Panc1 (cell line): ENCODE data around the gene GGCX.

ENCODE experiments used
- REST ChIP-seq, 2 experiments: IDR thresholded peaks; 2 replicates each; pipeline ENCODE4 v1.6.1; 2011 to 2012; ENCODE audit warnings: low read depth in 2 of 2, control low read depth in 1 of 2, low read length in 1 of 2, mild to moderate bottlenecking in 1 of 2, moderate library complexity in 1 of 2; ENCODE audit not compliant: insufficient read depth in 1 of 2
- TF ChIP-seq, protein P1 (sequence below): fragments of 450-650 bp; IDR thresholded peaks from 2 replicates; pipeline ENCODE4 v1.5.1; 2017; ENCODE audit warnings: mild to moderate bottlenecking

DNA sequence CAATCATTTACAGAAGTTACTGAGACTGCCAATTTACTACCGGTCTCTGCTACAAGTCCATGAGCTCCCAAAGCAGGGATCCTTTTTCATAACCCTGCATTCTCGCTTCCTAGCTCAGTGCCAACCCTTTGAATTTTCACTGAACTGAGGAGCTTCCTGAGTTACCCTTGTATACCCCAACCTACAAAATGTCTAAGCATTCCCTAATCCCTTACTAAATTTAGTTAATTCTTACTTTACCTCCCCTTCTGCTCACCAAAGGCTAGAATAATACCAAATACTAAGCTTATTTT, 12.7 kb downstream of the GGCX start:
- TF ChIP-seq, protein P1, sequence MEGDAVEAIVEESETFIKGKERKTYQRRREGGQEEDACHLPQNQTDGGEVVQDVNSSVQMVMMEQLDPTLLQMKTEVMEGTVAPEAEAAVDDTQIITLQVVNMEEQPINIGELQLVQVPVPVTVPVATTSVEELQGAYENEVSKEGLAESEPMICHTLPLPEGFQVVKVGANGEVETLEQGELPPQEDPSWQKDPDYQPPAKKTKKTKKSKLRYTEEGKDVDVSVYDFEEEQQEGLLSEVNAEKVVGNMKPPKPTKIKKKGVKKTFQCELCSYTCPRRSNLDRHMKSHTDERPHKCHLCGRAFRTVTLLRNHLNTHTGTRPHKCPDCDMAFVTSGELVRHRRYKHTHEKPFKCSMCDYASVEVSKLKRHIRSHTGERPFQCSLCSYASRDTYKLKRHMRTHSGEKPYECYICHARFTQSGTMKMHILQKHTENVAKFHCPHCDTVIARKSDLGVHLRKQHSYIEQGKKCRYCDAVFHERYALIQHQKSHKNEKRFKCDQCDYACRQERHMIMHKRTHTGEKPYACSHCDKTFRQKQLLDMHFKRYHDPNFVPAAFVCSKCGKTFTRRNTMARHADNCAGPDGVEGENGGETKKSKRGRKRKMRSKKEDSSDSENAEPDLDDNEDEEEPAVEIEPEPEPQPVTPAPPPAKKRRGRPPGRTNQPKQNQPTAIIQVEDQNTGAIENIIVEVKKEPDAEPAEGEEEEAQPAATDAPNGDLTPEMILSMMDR = no peak
- TF ChIP-seq REST (IDR thresholded peaks at IDR 0.05; ENCODE audit: insufficient read depth in 1 of 2, low read depth in 2 of 2, low read length in 1 of 2) = no peak
